Measurements from ENCODE around the gene MYCBP2. TPM values are rescaled to one million over a fixed set of nuclear protein-coding genes. Genes with fewer than 3 reads are reported as not detected.

Gene MYCBP2
- polyA plus RNA-seq, 1 experiment, result 49.4 TPM

DNA sequence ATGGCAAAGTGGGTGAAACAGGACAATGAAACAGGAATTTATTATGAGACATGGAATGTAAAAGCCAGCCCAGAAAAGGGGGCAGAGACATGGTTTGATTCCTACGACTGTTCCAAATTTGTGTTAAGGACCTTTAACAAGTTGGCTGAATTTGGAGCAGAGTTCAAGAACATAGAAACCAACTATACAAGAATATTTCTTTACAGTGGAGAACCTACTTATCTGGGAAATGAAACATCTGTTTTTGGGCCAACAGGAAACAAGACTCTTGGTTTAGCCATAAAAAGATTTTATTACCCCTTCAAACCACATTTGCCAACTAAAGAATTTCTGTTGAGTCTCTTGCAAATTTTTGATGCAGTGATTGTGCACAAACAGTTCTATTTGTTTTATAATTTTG is 326.4 kb downstream of the MYCBP2 start:
- no peaks in the 10 kb centered on the region for H3K9me3 ChIP-seq (ENCODE audit: control insufficient read depth, insufficient read depth, low read length)
- no peak for DNase-seq (ENCODE audit: low read depth, low spot score)
- no peak overlapping the region for H3K27ac ChIP-seq (ENCODE audit: low read depth, low read length)
- CTCF ChIA-PET, result interaction anchor here (3.7 kb wide), 1 partner anchor 20 kb away, joined by 26 read pairs; no protein-coding TSS in a partner anchor
- H3K4me3 ChIP-seq (ENCODE audit: low read depth, low read length), result no peak overlapping the region
- no peak for TF ChIP-seq CTCF (IDR thresholded peaks at IDR 0.05; ENCODE audit: low read depth, low read length)
- no peaks in the 10 kb centered on the region for H3K27me3 ChIP-seq (ENCODE audit: control insufficient read depth, insufficient read depth, low read length)
- POLR2A ChIA-PET, result no interaction called here

Other genes with a start within 250 kb of the MYCBP2 start
- gene SCEL, start 208.6 kb upstream of the MYCBP2 start, polyA plus RNA-seq (2011; rRNA removed), result not detected in 2 replicates

All from AG04450 (cell line).